Liver (tissue), 9 donors: ENCODE measurements around the gene FZD1. TPM values are rescaled to one million over a fixed set of nuclear protein-coding genes. Genes with fewer than 3 reads are reported as not detected.
"Not testable (repeated sequence)": the region's sequence is repeated elsewhere in the genome, so short reads cannot be mapped to it uniquely, and the experiment has no call there.

ENCODE experiments used
- DNase-seq: peaks from one replicate; pipeline ENCODE4 v3.0.0-alpha.2; 2017; ENCODE audit warnings: low spot score
- H3K27ac ChIP-seq, 2 donors: one replicate each; pipeline ENCODE4 v1.7.0; 2013; ENCODE audit warnings: inconsistent platforms in 2 of 2, low read length in 2 of 2, control low read depth in 1 of 2, low read depth in 1 of 2, mild to moderate bottlenecking in 1 of 2
- H3K27me3 ChIP-seq, 4 donors: one replicate each; pipeline versions ENCODE4 v1.6.1 to v1.7.0; 2013; ENCODE audit warnings: low read length in 3 of 4, inconsistent platforms in 1 of 4, mild to moderate bottlenecking in 1 of 4, moderate library complexity in 1 of 4; ENCODE audit not compliant: control insufficient read depth in 4 of 4, insufficient read depth in 4 of 4
- H3K36me3 ChIP-seq, 4 donors: one replicate each; pipeline versions ENCODE4 v1.6.1 to v1.7.0; 2013; ENCODE audit warnings: low read length in 3 of 4, mild to moderate bottlenecking in 3 of 4, low read depth in 1 of 4, moderate library complexity in 1 of 4; ENCODE audit not compliant: control insufficient read depth in 4 of 4, insufficient read depth in 3 of 4
- H3K4me1 ChIP-seq, 4 donors: one replicate each; pipeline versions ENCODE4 v1.6.1 to v1.7.0; 2013; ENCODE audit warnings: low read length in 3 of 4, mild to moderate bottlenecking in 3 of 4, moderate library complexity in 1 of 4; ENCODE audit not compliant: control insufficient read depth in 4 of 4, insufficient read depth in 4 of 4
- H3K4me3 ChIP-seq, 3 donors: one replicate each; pipeline versions ENCODE4 v1.6.1 to v1.7.0; 2013; ENCODE audit warnings: low read length in 3 of 3, control low read depth in 1 of 3, low read depth in 1 of 3, mild to moderate bottlenecking in 1 of 3
- H3K9ac ChIP-seq, 2 donors: one replicate each; pipeline ENCODE4 v1.7.0; 2013; ENCODE audit warnings: low read length in 2 of 2, mild to moderate bottlenecking in 2 of 2, moderate library complexity in 2 of 2, control low read depth in 1 of 2, low read depth in 1 of 2
- H3K9me3 ChIP-seq, 4 donors: one replicate each; pipeline versions ENCODE4 v1.6.1 to v1.7.0; 2013; ENCODE audit warnings: low read length in 3 of 4; ENCODE audit not compliant: control insufficient read depth in 4 of 4
- EGR1 ChIP-seq, 2 donors: IDR thresholded peaks; 2 replicates each; pipeline ENCODE4 v1.6.1; 2016 to 2018; ENCODE audit warnings: antibody characterized with exemption in 2 of 2, low read depth in 2 of 2
- FOXA1 ChIP-seq: IDR thresholded peaks from 2 replicates; pipeline ENCODE4 v1.6.1; 2016; ENCODE audit warnings: antibody characterized with exemption
- FOXA2 ChIP-seq: IDR thresholded peaks from 2 replicates; pipeline ENCODE4 v1.6.1; 2016; ENCODE audit warnings: antibody characterized with exemption
- GABPA ChIP-seq, 2 donors: IDR thresholded peaks in 1 of 2; conservative IDR thresholded peaks in 1 of 2; 2 replicates each; pipeline ENCODE4 v1.6.1; 2016; ENCODE audit warnings: antibody characterized with exemption in 2 of 2, mild to moderate bottlenecking in 1 of 2, moderate library complexity in 1 of 2
- HNF4A ChIP-seq, 2 donors: conservative IDR thresholded peaks; 2 replicates each; pipeline ENCODE4 v1.6.1; 2016; ENCODE audit warnings: antibody characterized with exemption in 2 of 2, mild to moderate bottlenecking in 2 of 2
- HNF4G ChIP-seq: IDR thresholded peaks from 2 replicates; pipeline ENCODE4 v1.6.1; 2016; ENCODE audit warnings: antibody characterized with exemption
- JUND ChIP-seq, 2 donors: IDR thresholded peaks; 2 replicates each; pipeline ENCODE4 v1.6.1; 2016; ENCODE audit warnings: antibody characterized with exemption in 2 of 2
- NR2F2 ChIP-seq: IDR thresholded peaks from 2 replicates; pipeline ENCODE4 v1.6.1; 2016; ENCODE audit warnings: antibody characterized with exemption
- RAD21 ChIP-seq, 2 donors: IDR thresholded peaks; 2 replicates each; pipeline ENCODE4 v1.6.1; 2016; ENCODE audit warnings: antibody characterized with exemption in 2 of 2, mild to moderate bottlenecking in 2 of 2
- RXRA ChIP-seq, 2 donors: IDR thresholded peaks; 2 replicates each; pipeline ENCODE4 v1.6.1; 2017 to 2018; ENCODE audit warnings: antibody characterized with exemption in 2 of 2, mild to moderate bottlenecking in 1 of 2
- SP1 ChIP-seq: IDR thresholded peaks from 2 replicates; pipeline ENCODE4 v1.6.1; 2018; ENCODE audit warnings: antibody characterized with exemption, mild to moderate bottlenecking
- YY1 ChIP-seq: IDR thresholded peaks from 2 replicates; pipeline ENCODE4 v1.6.1; 2016; ENCODE audit warnings: antibody characterized with exemption, mild to moderate bottlenecking
- WGBS: extraction: QIAGEN DNeasy Blood & Tissue Kit; methylation state at CpG from one replicate; pipeline ENCODE4 v1.1.7; 2013; 5-methylcytosine and 5-hydroxymethylcytosine counted together
- polyA plus RNA-seq, 2 donors: library from polyadenylated mRNA; stranded (reverse) in 1 of 2; unstranded in 1 of 2; fragments of 200-250 nt in 1 of 2; fragments of >200 nt in 1 of 2; fragmentation: Nextera tagmentation in 1 of 2; extraction: Ambion mirVana in 1 of 2; gene quantifications; one replicate each; pipeline versions ENCODE4 v1.2.1 to v1.2.3, GENCODE V29; 2013 to 2015
- total RNA-seq, 2 donors: library from RNA; depleted of rRNA; stranded (reverse); fragments of >200 nt; gene quantifications; one replicate each; pipeline ENCODE4 v1.2.3, GENCODE V29; 2014
- TF ChIP-seq, protein P1 (sequence below): fragments of 150-350 bp; IDR thresholded peaks from 2 replicates; pipeline ENCODE4 v1.5.1; 2017; ENCODE audit warnings: improper control_type of control experiment, low read depth, low read length; ENCODE audit not compliant: missing input control
- TF ChIP-seq, protein P2 (sequence below): IDR thresholded peaks from 2 replicates; pipeline ENCODE4 v1.6.1; 2016; ENCODE audit warnings: antibody characterized with exemption
- donor health status: healthy.
- donor health status: healthy.
- donor health status: healthy.
- donor health status: healthy.
- donor health status: healthy.

The FZD1 gene
- total and polyA plus RNA-seq, 4 donors = 0.68 to 3.8 (median 2.6) TPM

DNA sequence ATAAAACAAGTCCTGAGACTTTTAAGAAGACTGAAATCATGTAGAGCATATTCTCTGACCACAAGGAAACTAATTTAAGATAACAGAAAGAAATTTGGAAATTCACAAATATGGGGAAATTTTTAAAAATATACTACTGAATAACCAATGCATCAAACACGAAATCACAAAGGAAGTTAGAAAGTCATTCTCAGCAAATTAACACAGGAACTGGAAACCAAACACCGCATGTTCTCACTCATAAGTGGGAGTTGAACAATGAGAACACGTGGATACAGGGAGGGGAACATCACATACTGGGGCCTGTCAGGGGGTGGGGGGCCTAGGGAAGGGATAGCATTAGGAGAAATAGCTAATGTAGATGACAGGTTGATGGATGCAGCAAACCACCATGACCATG lies 44.0 kb downstream of the FZD1 start:
- H3K4me1 ChIP-seq, H3K4me3 ChIP-seq, H3K27me3 ChIP-seq, DNase-seq, H3K36me3 ChIP-seq, H3K9ac ChIP-seq, H3K27ac ChIP-seq, H3K9me3 ChIP-seq: not testable (repeated sequence)
- 59% methylated on average over 3 of the region's 3 CpGs for WGBS

DNA sequence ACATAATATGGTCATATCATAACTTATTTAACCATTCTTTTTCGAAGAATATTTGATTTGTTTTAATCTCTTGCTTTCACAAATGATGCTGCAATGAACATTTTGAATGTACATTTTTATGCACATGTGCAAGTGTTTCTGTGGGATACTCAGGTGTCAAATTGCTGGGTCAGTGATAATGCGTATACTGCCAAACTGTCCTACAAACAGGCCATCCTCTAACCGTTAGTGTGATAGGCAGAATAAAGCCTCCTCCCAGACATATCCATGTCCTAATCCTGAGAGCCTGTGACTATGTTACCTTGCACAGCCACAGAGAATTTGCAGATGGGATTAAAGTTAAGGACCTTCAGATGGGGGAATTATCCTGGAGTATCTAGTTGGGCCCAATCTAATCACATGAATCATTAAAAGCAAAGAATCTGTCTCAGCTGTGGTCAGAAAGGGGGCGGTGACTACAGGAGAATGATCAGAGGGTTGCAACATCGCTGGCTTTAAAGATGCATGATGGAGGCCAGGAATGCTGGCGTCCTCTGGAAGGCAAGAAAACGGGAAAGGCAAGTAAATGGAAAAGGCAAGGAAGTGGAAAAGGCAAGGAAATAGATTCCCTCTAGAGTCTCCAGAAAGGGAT lies 46.7 kb downstream of the FZD1 start:
- no peak overlapping the region for H3K27ac ChIP-seq
- no peak overlapping the region for H3K4me3 ChIP-seq
- 75% methylated on average over 7 of the region's 7 CpGs for WGBS
- H3K9ac ChIP-seq = no peak overlapping the region
- no peaks in the 10 kb centered on the region for H3K27me3 ChIP-seq
- no peak for DNase-seq
- no peaks in the 10 kb centered on the region for H3K4me1 ChIP-seq
- H3K36me3 ChIP-seq = no peaks in the 10 kb centered on the region
- no peaks in the 10 kb centered on the region for H3K9me3 ChIP-seq
- TF ChIP-seq, protein P1, sequence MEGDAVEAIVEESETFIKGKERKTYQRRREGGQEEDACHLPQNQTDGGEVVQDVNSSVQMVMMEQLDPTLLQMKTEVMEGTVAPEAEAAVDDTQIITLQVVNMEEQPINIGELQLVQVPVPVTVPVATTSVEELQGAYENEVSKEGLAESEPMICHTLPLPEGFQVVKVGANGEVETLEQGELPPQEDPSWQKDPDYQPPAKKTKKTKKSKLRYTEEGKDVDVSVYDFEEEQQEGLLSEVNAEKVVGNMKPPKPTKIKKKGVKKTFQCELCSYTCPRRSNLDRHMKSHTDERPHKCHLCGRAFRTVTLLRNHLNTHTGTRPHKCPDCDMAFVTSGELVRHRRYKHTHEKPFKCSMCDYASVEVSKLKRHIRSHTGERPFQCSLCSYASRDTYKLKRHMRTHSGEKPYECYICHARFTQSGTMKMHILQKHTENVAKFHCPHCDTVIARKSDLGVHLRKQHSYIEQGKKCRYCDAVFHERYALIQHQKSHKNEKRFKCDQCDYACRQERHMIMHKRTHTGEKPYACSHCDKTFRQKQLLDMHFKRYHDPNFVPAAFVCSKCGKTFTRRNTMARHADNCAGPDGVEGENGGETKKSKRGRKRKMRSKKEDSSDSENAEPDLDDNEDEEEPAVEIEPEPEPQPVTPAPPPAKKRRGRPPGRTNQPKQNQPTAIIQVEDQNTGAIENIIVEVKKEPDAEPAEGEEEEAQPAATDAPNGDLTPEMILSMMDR = no peak
- TF ChIP-seq RXRA (IDR thresholded peaks at IDR 0.05) (no peak), JUND (IDR thresholded peaks at IDR 0.05) (no peak), HNF4A (conservative IDR thresholded peaks at IDR 0.05) (no peak), RAD21 (IDR thresholded peaks at IDR 0.05) (no peak), EGR1 (IDR thresholded peaks at IDR 0.05; ENCODE audit: low read depth in 2 of 2) (no peak), SP1 (no peak), NR2F2 (no peak), HNF4G (no peak), GABPA (IDR thresholded peaks at IDR 0.05 in 1 of 2, conservative IDR thresholded peaks at IDR 0.05 in 1 of 2) (no peak), FOXA2 (no peak)

DNA sequence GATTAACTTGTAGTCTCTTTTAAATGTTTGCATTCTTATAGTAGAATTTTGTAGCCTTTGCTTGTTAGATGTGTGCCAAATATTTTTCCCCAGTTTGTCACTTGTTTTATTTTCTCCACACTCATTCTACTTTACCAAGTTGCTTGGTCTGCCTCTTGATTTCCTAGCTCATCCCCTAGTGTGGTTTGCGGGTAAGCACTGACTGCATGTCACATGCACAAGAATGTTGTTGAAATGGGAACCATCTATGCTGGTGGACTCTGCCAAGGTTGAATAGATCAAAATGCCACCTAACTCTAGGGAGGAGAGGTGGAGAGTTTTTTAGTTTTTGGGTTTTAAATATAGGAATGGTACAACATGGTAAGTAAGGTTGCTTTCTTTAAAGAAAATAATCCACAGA lies 47.6 kb downstream of the FZD1 start:
- no peaks in the 10 kb centered on the region for H3K27me3 ChIP-seq
- no peaks in the 10 kb centered on the region for H3K36me3 ChIP-seq
- no peak overlapping the region for H3K27ac ChIP-seq
- DNase-seq = no peak
- TF ChIP-seq FOXA1 (no peak), EGR1 (IDR thresholded peaks at IDR 0.05; ENCODE audit: low read depth in 2 of 2) (no peak), YY1 (no peak), FOXA2 (no peak), GABPA (IDR thresholded peaks at IDR 0.05 in 1 of 2, conservative IDR thresholded peaks at IDR 0.05 in 1 of 2) (no peak), RAD21 (IDR thresholded peaks at IDR 0.05) (no peak)
- TF ChIP-seq, protein P2, sequence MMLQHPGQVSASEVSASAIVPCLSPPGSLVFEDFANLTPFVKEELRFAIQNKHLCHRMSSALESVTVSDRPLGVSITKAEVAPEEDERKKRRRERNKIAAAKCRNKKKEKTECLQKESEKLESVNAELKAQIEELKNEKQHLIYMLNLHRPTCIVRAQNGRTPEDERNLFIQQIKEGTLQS = no peak
- no peak overlapping the region for H3K4me3 ChIP-seq
- WGBS = 84% methylated on average over 1 of the region's 1 CpG
- H3K9me3 ChIP-seq = no peaks in the 10 kb centered on the region
- H3K9ac ChIP-seq = no peak overlapping the region
- no peaks in the 10 kb centered on the region for H3K4me1 ChIP-seq
